Measurements from ENCODE around the gene MTF2. TPM values are rescaled to one million over a fixed set of nuclear protein-coding genes. Genes with fewer than 3 reads are reported as not detected.

MTF2 gene
- total RNA-seq, 2 donors from 2014 or later = 85.0 to 103 TPM

DNA sequence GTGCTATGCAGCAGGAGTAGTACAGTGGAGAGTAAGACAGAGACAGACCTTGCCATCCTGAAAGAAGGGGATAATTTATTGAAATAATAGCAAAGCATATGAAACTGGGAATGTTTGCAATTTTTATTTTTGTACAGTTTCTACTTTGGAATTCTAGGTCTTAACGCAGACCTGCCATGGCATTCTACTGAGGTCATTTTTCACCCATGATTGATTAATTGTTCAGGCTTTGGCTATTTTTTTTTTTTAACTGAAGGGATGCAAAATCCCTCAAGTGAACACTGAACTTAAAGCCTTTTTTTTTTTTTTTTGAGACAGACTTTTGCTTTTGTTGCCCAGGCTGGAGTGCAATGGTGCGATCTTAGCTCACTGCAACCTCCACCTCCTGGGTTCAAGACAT is 27.1 kb downstream of the MTF2 start:
- no peaks in the 10 kb centered on the region for H3K4me1 ChIP-seq (ENCODE audit: control insufficient read depth, insufficient read depth, low read length)
- peaks cover 63% of the 10 kb centered on the region for H3K36me3 Mint-ChIP-seq (ENCODE audit: low read depth)

DNA sequence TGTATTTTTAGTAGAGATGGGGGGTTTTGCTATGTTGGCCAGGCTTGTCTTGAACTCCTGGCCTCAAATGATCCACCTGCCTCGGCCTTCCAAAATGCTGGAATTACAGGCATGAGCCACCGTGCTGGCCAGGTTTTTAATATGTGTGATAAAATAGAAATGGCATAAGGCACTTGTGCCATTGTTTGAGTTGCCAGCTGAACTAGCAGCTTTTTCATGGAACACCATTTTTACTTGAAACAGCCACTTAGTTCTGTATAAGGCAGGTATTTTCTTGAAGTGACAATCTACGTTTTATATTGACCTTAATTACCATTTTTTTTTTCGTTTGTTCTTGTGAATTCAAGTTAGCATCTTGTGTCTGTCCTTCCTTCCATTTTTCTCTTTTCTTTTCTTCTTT is 28.3 kb downstream of the MTF2 start:
- H3K27ac Mint-ChIP-seq = no peak overlapping the region
- Histone ChIP-seq H3K4me1 (ENCODE audit: control insufficient read depth, insufficient read depth, low read length) (no peaks in the 10 kb centered on the region), H3K27ac (ENCODE audit: low read depth, low read length) (no peak overlapping the region), H3K4me3 (ENCODE audit: low read length) (no peak overlapping the region), H3K9ac (ENCODE audit: extremely low read depth, low read length, poor library complexity, severe bottlenecking) (no peak overlapping the region), H3K9me3 (ENCODE audit: control insufficient read depth, low read length) (peaks cover 29% of the 10 kb centered on the region), H3K27me3 (ENCODE audit: control insufficient read depth, insufficient read depth, low read length, poor library complexity, severe bottlenecking) (no peaks in the 10 kb centered on the region), H3K36me3 (ENCODE audit: control insufficient read depth, insufficient read depth, low read length) (peaks cover 71% of the 10 kb centered on the region)
- no peak for DNase-seq
- H3K9me3 Mint-ChIP-seq = peaks cover 18% of the 10 kb centered on the region
- no peak overlapping the region for H3K4me3 Mint-ChIP-seq
- no peaks in the 10 kb centered on the region for H3K27me3 Mint-ChIP-seq (ENCODE audit: insufficient read depth)
- WGBS, 2 experiments (ENCODE audit: insufficient coverage in 1 of 2, insufficient read length in 1 of 2) = 83 to 95% methylated on average over 3 to 4 of the region's 4 CpGs
- H3K36me3 Mint-ChIP-seq (ENCODE audit: low read depth) = peaks cover 63% of the 10 kb centered on the region
- TF ChIP-seq, protein P1, sequence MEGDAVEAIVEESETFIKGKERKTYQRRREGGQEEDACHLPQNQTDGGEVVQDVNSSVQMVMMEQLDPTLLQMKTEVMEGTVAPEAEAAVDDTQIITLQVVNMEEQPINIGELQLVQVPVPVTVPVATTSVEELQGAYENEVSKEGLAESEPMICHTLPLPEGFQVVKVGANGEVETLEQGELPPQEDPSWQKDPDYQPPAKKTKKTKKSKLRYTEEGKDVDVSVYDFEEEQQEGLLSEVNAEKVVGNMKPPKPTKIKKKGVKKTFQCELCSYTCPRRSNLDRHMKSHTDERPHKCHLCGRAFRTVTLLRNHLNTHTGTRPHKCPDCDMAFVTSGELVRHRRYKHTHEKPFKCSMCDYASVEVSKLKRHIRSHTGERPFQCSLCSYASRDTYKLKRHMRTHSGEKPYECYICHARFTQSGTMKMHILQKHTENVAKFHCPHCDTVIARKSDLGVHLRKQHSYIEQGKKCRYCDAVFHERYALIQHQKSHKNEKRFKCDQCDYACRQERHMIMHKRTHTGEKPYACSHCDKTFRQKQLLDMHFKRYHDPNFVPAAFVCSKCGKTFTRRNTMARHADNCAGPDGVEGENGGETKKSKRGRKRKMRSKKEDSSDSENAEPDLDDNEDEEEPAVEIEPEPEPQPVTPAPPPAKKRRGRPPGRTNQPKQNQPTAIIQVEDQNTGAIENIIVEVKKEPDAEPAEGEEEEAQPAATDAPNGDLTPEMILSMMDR (conservative IDR thresholded peaks at IDR 0.05) = no peak
- peaks cover 5% of the 10 kb centered on the region for H3K4me1 Mint-ChIP-seq

More for the DNA sequence above, 27.1 kb downstream of the MTF2 start:
- Histone ChIP-seq H3K4me3 (ENCODE audit: low read length) (no peak overlapping the region), H3K9ac (ENCODE audit: extremely low read depth, low read length, poor library complexity, severe bottlenecking) (no peak overlapping the region), H3K27ac (ENCODE audit: low read depth, low read length) (no peak overlapping the region), H3K9me3 (ENCODE audit: control insufficient read depth, low read length) (peaks cover 29% of the 10 kb centered on the region), H3K27me3 (ENCODE audit: control insufficient read depth, insufficient read depth, low read length, poor library complexity, severe bottlenecking) (no peaks in the 10 kb centered on the region), H3K36me3 (ENCODE audit: control insufficient read depth, insufficient read depth, low read length) (peaks cover 68% of the 10 kb centered on the region)
- no peaks in the 10 kb centered on the region for H3K27me3 Mint-ChIP-seq (ENCODE audit: insufficient read depth)
- H3K9me3 Mint-ChIP-seq = peaks cover 18% of the 10 kb centered on the region
- 91 to 100% methylated on average over 2 of the region's 2 CpGs for WGBS, 2 experiments (ENCODE audit: insufficient coverage in 1 of 2, insufficient read length in 1 of 2)
- TF ChIP-seq, protein P1 (conservative IDR thresholded peaks at IDR 0.05) = no peak
- H3K4me3 Mint-ChIP-seq = no peak overlapping the region
- no peak for DNase-seq
- H3K27ac Mint-ChIP-seq = no peak overlapping the region
- H3K4me1 Mint-ChIP-seq = peaks cover 5% of the 10 kb centered on the region

DNA sequence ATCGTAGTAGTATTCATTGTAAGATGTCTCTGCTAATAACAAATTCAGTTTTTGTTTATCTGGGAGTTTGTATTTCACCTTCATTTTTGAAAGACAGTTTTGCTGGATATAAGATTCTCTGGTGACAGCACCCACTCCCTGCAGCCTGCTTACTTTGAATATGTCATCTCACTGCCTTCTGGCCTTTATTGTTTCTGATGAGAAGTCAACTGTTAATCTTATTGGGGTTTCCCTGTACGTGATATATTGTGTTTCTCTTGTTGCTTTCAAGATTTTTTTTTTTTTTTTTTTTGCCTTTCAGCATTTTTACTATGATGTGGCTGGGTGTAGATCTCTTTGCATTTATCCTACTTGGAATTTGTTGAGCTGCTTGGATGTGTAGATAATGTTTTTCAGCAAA is 29.3 kb downstream of the MTF2 start:
- no peak overlapping the region for H3K4me3 ChIP-seq (ENCODE audit: low read length)
- no peak overlapping the region for H3K27ac ChIP-seq (ENCODE audit: low read depth, low read length)
- 97 to 100% methylated on average over 1 to 2 of the region's 2 CpGs for WGBS, 2 experiments (ENCODE audit: insufficient coverage in 1 of 2, insufficient read length in 1 of 2)
- H3K27ac Mint-ChIP-seq = no peak overlapping the region
- H3K27me3 ChIP-seq (ENCODE audit: control insufficient read depth, insufficient read depth, low read length, poor library complexity, severe bottlenecking) = no peaks in the 10 kb centered on the region
- no peaks in the 10 kb centered on the region for H3K4me1 ChIP-seq (ENCODE audit: control insufficient read depth, insufficient read depth, low read length)
- no peaks in the 10 kb centered on the region for H3K27me3 Mint-ChIP-seq (ENCODE audit: insufficient read depth)
- peaks cover 5% of the 10 kb centered on the region for H3K4me1 Mint-ChIP-seq
- H3K9me3 Mint-ChIP-seq = peaks cover 18% of the 10 kb centered on the region
- no peak for DNase-seq
- no peak overlapping the region for H3K9ac ChIP-seq (ENCODE audit: extremely low read depth, low read length, poor library complexity, severe bottlenecking)
- TF ChIP-seq, protein P1 (conservative IDR thresholded peaks at IDR 0.05) = no peak
- peaks cover 29% of the 10 kb centered on the region for H3K9me3 ChIP-seq (ENCODE audit: control insufficient read depth, low read length)
- no peak overlapping the region for H3K4me3 Mint-ChIP-seq
- H3K36me3 Mint-ChIP-seq (ENCODE audit: low read depth) = peaks cover 63% of the 10 kb centered on the region
- H3K36me3 ChIP-seq (ENCODE audit: control insufficient read depth, insufficient read depth, low read length) = peaks cover 80% of the 10 kb centered on the region

Data from endodermal cell (in vitro differentiated cells).